Right lobe of liver (tissue), 6 donors: Measurements from ENCODE around the gene OPALIN. TPM values are rescaled to one million over a fixed set of nuclear protein-coding genes. Genes with fewer than 3 reads are reported as not detected.

Experiments
- ATAC-seq, 4 donors: fragments of 200-7000 bp; cut with Tn5 transposase; one replicate each; pipeline ENCODE4 v1.9.1; 2020; ENCODE audit warnings: mild to moderate bottlenecking in 4 of 4, moderate library complexity in 4 of 4
- DNase-seq, 3 donors: peaks; one replicate each; pipeline ENCODE4 v3.0.0-alpha.2; 2020
- H3K27ac ChIP-seq, 3 donors: fragments of 200-600 bp; one replicate each; pipeline ENCODE4 v1.8.0; 2022
- H3K27me3 ChIP-seq, 2 donors: fragments of 200-600 bp; one replicate each; pipeline ENCODE4 v1.8.0; 2022
- H3K36me3 ChIP-seq, 4 donors: fragments of 200-600 bp; sonication (generic) in 1 of 4; one replicate each; pipeline versions ENCODE4 v1.5.1 to v1.8.0; 2017 to 2022; ENCODE audit warnings: control low read depth in 1 of 4
- H3K4me1 ChIP-seq, 4 donors: fragments of 200-600 bp; sonication (generic) in 1 of 4; one replicate each; pipeline versions ENCODE4 v1.5.1 to v1.8.0; 2017 to 2022; ENCODE audit warnings: control low read depth in 1 of 4
- H3K4me3 ChIP-seq, 3 donors: fragments of 200-600 bp; one replicate each; pipeline ENCODE4 v1.8.0; 2022
- H3K9me3 ChIP-seq, 4 donors: fragments of 200-600 bp; sonication (generic) in 1 of 4; one replicate each; pipeline versions ENCODE4 v1.5.1 to v1.8.0; 2017 to 2022; ENCODE audit warnings: control low read depth in 1 of 4
- CTCF ChIP-seq, 4 donors: fragments of 200-600 bp in 3 of 4; fragments of 450-650 bp in 1 of 4; IDR thresholded peaks; one replicate each; pipeline versions ENCODE4 v1.5.1 to v1.8.0; 2016 to 2022; ENCODE audit warnings: antibody characterized with exemption in 4 of 4, mild to moderate bottlenecking in 2 of 4
- POLR2A ChIP-seq: fragments of 450-650 bp; IDR thresholded peaks from one replicate; pipeline ENCODE4 v1.6.1; 2017; ENCODE audit warnings: antibody characterized with exemption, mild to moderate bottlenecking
- WGBS: methylation state at CpG from one replicate; pipeline ENCODE4 v1.1.6; 2018; ENCODE audit warnings: low coverage, low lambda C conversion rate; ENCODE audit not compliant: insufficient coverage; ENCODE audit errors: missing lambda C conversion rate; 5-methylcytosine and 5-hydroxymethylcytosine counted together
- intact Hi-C, 2 donors: fragments of 100-400 bp; cut with DNase I; formaldehyde crosslinking; loops; one replicate each; pipeline versions ENCODE4 v1.11.2 to v1.14.1; 2022
- total RNA-seq, 6 experiments: library from RNA; depleted of rRNA in 2 of 6; stranded (reverse); fragments of >200 nt in 2 of 6; fragmentation: NEBNext Ultra II Directional in 3 of 6; extraction: Animal tissue kit (Norgen Biotek cat#: 25700) in 3 of 6; gene quantifications; one replicate each; pipeline versions ENCODE4 v1.1.0 to v1.2.4, GENCODE V29; 2016 to 2023
- donor health status: DM: no; HTN: yes; CAD: no.
- donor health status: DM: no; HTN: no; CAD: no.
- donor health status: DM: no; HTN: no; CAD: no.
- donor health status: DM: no; HTN: yes; CAD: no.
- donor health status: DM: no; HTN: yes; CAD: no.

OPALIN gene
- total RNA-seq, 6 experiments from 2014 or later = not detected

GRCh38 chr10:96395931-96396877 is 37.4 kb upstream of the OPALIN start:
- Histone ChIP-seq H3K27ac (no peak overlapping the region), H3K4me1 (no peaks in the 10 kb centered on the region), H3K9me3 (no peaks in the 10 kb centered on the region), H3K36me3 (no peaks in the 10 kb centered on the region), H3K27me3 (no peaks in the 10 kb centered on the region), H3K4me3 (no peak overlapping the region)
- intact Hi-C loops = loop anchor here in 1 of 2 donors (5.0 kb wide), 1 partner anchor 116 kb away; the partner anchor contains the start of gene TLL2
- TF ChIP-seq CTCF (IDR thresholded peaks at IDR 0.05) (peak; percentile 80 to 89 (median 86)), POLR2A (no peak)
- DNase-seq (peak; percentile 61 to 66 (median 65)), ATAC-seq (peak; percentile 90 to 98 (median 96))
- 13% methylated on average over 16 of the region's 24 CpGs for WGBS

DNA sequence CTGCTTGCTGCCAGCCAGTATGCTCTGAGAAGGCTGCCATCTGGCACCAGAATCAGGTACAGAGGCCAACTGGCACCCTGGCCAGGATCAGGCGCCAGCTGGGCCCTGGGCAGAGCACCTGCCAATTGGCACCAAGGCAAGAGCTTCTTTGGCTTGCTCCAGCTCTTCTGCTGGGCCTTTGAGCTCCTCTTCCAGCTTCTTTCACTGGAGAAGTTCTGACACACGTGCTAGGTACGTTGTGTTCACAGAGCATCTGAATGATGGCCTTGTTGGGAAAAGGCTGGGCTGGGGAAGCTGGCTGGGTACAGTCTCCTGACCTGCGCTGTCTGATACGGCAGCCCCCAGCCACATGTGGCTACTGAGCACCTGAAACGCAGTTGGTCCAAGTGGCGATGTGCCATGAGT is 31.7 kb upstream of the OPALIN start:
- Histone ChIP-seq H3K9me3 (no peaks in the 10 kb centered on the region), H3K27me3 (no peaks in the 10 kb centered on the region), H3K36me3 (no peaks in the 10 kb centered on the region), H3K27ac (no peak overlapping the region), H3K4me3 (no peak overlapping the region), H3K4me1 (peaks cover 0 to 9% (median 4%) of the 10 kb centered on the region in 4 donors)
- DNase-seq (peak; percentile 81 to 98 (median 93)), ATAC-seq (peak; percentile 90 to 98 (median 98))
- intact Hi-C loops = no loop called here
- 36% methylated on average over 5 of the region's 7 CpGs for WGBS
- TF ChIP-seq CTCF (IDR thresholded peaks at IDR 0.05) = no peak
- no peak for TF ChIP-seq POLR2A

- peaks cover 0 to 9% (median 4%) of the 10 kb centered on the region in 4 donors for H3K4me1 ChIP-seq
- DNase-seq (no peak), ATAC-seq (no peak)
- H3K4me3 ChIP-seq = no peak overlapping the region
- intact Hi-C loops = no loop called here
- H3K36me3 ChIP-seq = no peaks in the 10 kb centered on the region
- no peak for TF ChIP-seq POLR2A
- TF ChIP-seq CTCF (IDR thresholded peaks at IDR 0.05) = no peak
- H3K27me3 ChIP-seq = no peaks in the 10 kb centered on the region
- WGBS = 59% methylated on average over 4 of the region's 5 CpGs
- H3K9me3 ChIP-seq = no peaks in the 10 kb centered on the region
- no peak overlapping the region for H3K27ac ChIP-seq
These were observed 31.0 kb upstream of the OPALIN start for GRCh38 chr10:96389785-96390184.

DNA sequence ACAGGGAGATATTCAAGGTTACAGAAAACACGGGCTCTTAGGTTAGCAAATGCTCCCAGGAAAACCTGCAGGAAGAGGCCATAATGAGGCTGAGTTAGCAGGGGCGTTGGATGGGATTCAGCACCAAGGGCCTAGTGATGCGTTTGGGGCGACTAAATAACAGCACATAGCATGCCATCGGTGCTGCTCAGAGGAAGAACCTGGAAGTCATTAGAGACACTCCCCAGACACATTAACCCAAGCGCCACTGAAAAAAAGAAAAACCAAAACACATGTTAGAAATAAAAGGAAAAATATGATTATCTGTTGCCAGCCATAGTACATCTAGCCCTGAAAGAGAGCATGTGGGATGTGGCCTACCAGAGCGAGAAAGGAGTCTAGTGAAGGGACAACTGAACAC is 28.8 kb upstream of the OPALIN start:
- H3K9me3 ChIP-seq = no peaks in the 10 kb centered on the region
- H3K36me3 ChIP-seq = no peaks in the 10 kb centered on the region
- H3K27me3 ChIP-seq = no peaks in the 10 kb centered on the region
- DNase-seq (no peak), ATAC-seq (no peak)
- H3K4me3 ChIP-seq = no peak overlapping the region
- 73% methylated on average over 3 of the region's 7 CpGs for WGBS
- peaks cover 0 to 9% (median 4%) of the 10 kb centered on the region in 4 donors for H3K4me1 ChIP-seq
- intact Hi-C loops = no loop called here
- H3K27ac ChIP-seq = no peak overlapping the region
- TF ChIP-seq CTCF (IDR thresholded peaks at IDR 0.05) (no peak), POLR2A (no peak)
